Colonic mucosa (tissue), 4 donors: ENCODE measurements around the gene CHRNG. TPM values are rescaled to one million over a fixed set of nuclear protein-coding genes. Genes with fewer than 3 reads are reported as not detected.

Source experiments
- DNase-seq: peaks from one replicate; pipeline ENCODE4 v3.0.0-alpha.2; 2020
- H3K27ac ChIP-seq: fragments of 200-600 bp; one replicate; pipeline ENCODE4 v1.8.0; 2021
- H3K27me3 ChIP-seq: fragments of 200-600 bp; one replicate; pipeline ENCODE4 v1.8.0; 2021
- H3K36me3 ChIP-seq: fragments of 200-600 bp; one replicate; pipeline ENCODE4 v1.8.0; 2021
- H3K4me1 ChIP-seq: fragments of 200-600 bp; one replicate; pipeline ENCODE4 v1.8.0; 2021; ENCODE audit warnings: mild to moderate bottlenecking
- H3K4me3 ChIP-seq: fragments of 200-600 bp; one replicate; pipeline ENCODE4 v1.8.0; 2021
- H3K9ac ChIP-seq, 2 donors: one replicate each; pipeline ENCODE4 v1.7.0; 2013; ENCODE audit warnings: control low read depth in 2 of 2, low read depth in 2 of 2, low read length in 2 of 2
- H3K9me3 ChIP-seq: fragments of 200-600 bp; one replicate; pipeline ENCODE4 v1.8.0; 2021
- CTCF ChIP-seq: fragments of 200-600 bp; IDR thresholded peaks from one replicate; pipeline ENCODE4 v1.8.0; 2022; ENCODE audit warnings: antibody characterized with exemption, mild to moderate bottlenecking
- intact Hi-C: fragments of 100-400 bp; cut with DNase I; formaldehyde crosslinking; loops from one replicate; pipeline ENCODE4 v1.14.1; 2022
- total RNA-seq, 2 donors: library from RNA; stranded (reverse); fragmentation: NEBNext Ultra II Directional in 1 of 2; extraction: Animal tissue kit (Norgen Biotek cat#: 25700) in 1 of 2; gene quantifications; one replicate each; pipeline ENCODE4 v1.2.1, GENCODE V29; 2021
- donor health status: healthy.
- donor health status: DM: no; HTN: no; CAD: no.
- donor health status: DM: no; HTN: no; CAD: no.

Gene CHRNG
- total RNA-seq, 2 donors from 2014 or later = not detected

GRCh38 chr2:232516551-232516950 is 22.9 kb upstream of the CHRNG start:
- no peak overlapping the region for H3K27ac ChIP-seq
- H3K4me1 ChIP-seq = no peaks in the 10 kb centered on the region
- intact Hi-C loops = no loop called here
- no peak overlapping the region for H3K9ac ChIP-seq
- no peak for TF ChIP-seq CTCF
- DNase-seq = no peak
- H3K4me3 ChIP-seq = no peak overlapping the region
- no peaks in the 10 kb centered on the region for H3K36me3 ChIP-seq
- no peaks in the 10 kb centered on the region for H3K9me3 ChIP-seq
- peaks cover 3% of the 10 kb centered on the region for H3K27me3 ChIP-seq

GRCh38 chr2:232518844-232519243 is 20.6 kb upstream of the CHRNG start:
- intact Hi-C loops = no loop called here
- Histone ChIP-seq H3K27ac (no peak overlapping the region), H3K9me3 (no peaks in the 10 kb centered on the region), H3K4me1 (no peaks in the 10 kb centered on the region), H3K4me3 (no peak overlapping the region), H3K36me3 (no peaks in the 10 kb centered on the region), H3K9ac (no peak overlapping the region), H3K27me3 (peaks cover 26% of the 10 kb centered on the region)
- no peak for DNase-seq
- no peak for TF ChIP-seq CTCF

- no peak for TF ChIP-seq CTCF
- Histone ChIP-seq H3K36me3 (no peaks in the 10 kb centered on the region), H3K4me1 (peaks cover 3% of the 10 kb centered on the region), H3K27ac (no peak within 1 kb of the TSS), H3K27me3 (peaks cover 35% of the 10 kb centered on the region), H3K9ac (no peak within 1 kb of the TSS), H3K4me3 (no peak within 1 kb of the TSS), H3K9me3 (no peaks in the 10 kb centered on the region)
- DNase-seq = no peak
- intact Hi-C loops = loop anchor here (2.0 kb wide), 1 partner anchor 73 kb away; no protein-coding TSS in a partner anchor
These were observed 19.7 kb upstream of the CHRNG start, which contains the start of gene PRSS56 for GRCh38 chr2:232519581-232520438. TSS of gene PRSS56 (plus strand) at chr2:232520388. CDS start at chr2:232520599, 211 bp downstream.

GRCh38 chr2:232520489-232520888 is 19.0 kb upstream of the CHRNG start:
- TF ChIP-seq CTCF = no peak
- DNase-seq = no peak
- peaks cover 40% of the 10 kb centered on the region for H3K27me3 ChIP-seq
- intact Hi-C loops = loop anchor here (2.0 kb wide), 1 partner anchor 74 kb away; no protein-coding TSS in a partner anchor
- peaks cover 3% of the 10 kb centered on the region for H3K4me1 ChIP-seq
- no peak overlapping the region for H3K27ac ChIP-seq
- no peak overlapping the region for H3K9ac ChIP-seq
- no peaks in the 10 kb centered on the region for H3K36me3 ChIP-seq
- H3K4me3 ChIP-seq = no peak overlapping the region
- H3K9me3 ChIP-seq = no peaks in the 10 kb centered on the region

GRCh38 chr2:232521098-232521497 is 18.4 kb upstream of the CHRNG start:
- Histone ChIP-seq H3K9me3 (no peaks in the 10 kb centered on the region), H3K27ac (no peak overlapping the region), H3K4me3 (no peak overlapping the region), H3K36me3 (no peaks in the 10 kb centered on the region), H3K27me3 (peaks cover 40% of the 10 kb centered on the region), H3K4me1 (peaks cover 3% of the 10 kb centered on the region), H3K9ac (no peak overlapping the region)
- TF ChIP-seq CTCF = no peak
- intact Hi-C loops = loop anchor here (2.0 kb wide), 1 partner anchor 74 kb away; no protein-coding TSS in a partner anchor
- DNase-seq = no peak
